Renal pelvis (tissue), 4 donors: ENCODE data around the gene DHRS4. TPM values are rescaled to one million over a fixed set of nuclear protein-coding genes. Genes with fewer than 3 reads are reported as not detected.
"Not testable (repeated sequence)": the region's sequence is repeated elsewhere in the genome, so short reads cannot be mapped to it uniquely, and the experiment has no call there.

Experiments
- DNase-seq: peaks from one replicate; pipeline ENCODE4 v3.0.0-alpha.2; 2013
- polyA plus RNA-seq, 3 donors: library from polyadenylated mRNA; unstranded; fragments of 120-200 nt; gene quantifications; one replicate each; pipeline ENCODE4 v1.2.1, GENCODE V29; 2013; ENCODE audit not compliant: insufficient read length in 3 of 3

The DHRS4 gene
- polyA plus RNA-seq, 3 donors = 56.3 to 69.2 (median 65.6) TPM

DNA sequence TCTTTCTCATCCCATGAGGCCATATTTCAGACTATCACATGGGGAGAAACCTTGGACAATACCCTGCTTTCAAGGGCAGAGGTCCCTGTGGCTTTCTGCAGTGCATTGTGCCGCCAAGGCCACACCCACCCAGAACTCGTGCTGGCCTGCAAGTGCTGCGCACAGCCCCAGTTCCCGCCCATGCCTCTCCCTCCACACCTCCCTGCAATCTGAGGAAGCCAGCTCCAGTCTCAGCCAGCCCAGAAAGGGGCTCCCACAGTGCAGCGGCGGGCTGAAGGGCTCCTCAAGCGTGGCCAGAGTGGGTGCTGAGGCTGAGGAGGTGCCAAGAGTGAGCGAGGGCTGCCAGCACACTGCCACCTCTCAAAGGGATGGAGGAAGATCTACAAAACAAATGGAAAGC lies 19.6 kb downstream of the DHRS4 start:
- not testable (repeated sequence) for DNase-seq

GRCh38 chr14:23974041-23974440 lies 20.5 kb downstream of the DHRS4 start:
- not testable (repeated sequence) for DNase-seq

- DNase-seq = not testable (repeated sequence)
Observed at GRCh38 chr14:23977208-23977607, 23.6 kb downstream of the DHRS4 start.

- not testable (repeated sequence) for DNase-seq
Observed at GRCh38 chr14:23981951-23982813, 28.6 kb downstream of the DHRS4 start.

DNA sequence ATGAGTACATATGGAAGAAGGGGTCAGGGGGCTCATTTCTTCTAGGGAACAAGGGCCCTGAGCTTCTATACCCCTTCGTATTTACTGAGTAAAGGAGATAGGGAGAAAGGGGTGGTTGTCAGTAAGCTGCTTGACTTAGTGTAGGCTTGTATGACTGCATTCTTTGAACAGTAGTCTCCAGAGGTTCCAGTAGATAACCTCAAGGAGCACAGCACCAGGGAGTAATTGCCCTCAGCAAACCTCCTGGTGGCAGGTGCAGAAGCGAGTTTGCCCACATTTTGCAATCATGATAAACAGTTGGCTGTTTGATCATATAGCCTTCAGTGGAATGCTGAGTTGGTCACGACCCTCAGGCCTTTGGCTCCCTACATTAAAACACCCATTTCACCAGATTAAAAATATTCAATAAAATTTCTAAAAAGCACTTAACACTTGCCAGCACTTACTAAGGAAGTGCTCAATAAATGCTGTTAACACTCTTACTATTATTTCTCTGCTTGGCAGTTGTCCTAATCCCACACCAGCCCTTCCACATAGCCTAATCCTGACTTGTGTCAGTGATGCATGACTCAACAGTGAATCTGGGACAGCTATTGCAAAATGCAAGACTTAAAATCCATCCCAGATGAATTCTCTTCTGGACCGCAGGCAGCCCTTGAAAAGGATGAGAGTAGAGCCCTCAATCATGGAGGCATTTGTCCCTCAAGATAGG lies 31.5 kb downstream of the DHRS4 start:
- DNase-seq = no peak

DNA sequence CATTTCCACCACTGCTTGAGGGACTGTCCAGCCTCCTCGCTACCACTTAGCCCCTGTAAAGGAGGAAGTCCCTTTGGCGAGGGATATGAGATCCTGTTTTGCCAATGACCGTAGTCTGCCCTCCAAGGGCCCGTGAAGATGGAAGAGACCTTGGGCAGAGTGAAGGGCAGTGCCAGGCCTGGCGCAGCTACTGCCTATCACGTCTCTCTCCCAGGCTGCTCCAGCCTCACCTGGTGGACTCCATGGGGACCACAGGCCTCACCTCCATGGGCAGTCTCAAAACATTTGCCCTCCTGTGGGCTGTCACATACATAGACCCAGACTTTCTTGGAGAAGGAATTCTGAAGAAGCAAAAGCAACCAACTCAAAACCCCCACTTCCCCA lies 34.6 kb downstream of the DHRS4 start:
- DNase-seq = not testable (repeated sequence)

GRCh38 chr14:23988607-23989363 lies 35.2 kb downstream of the DHRS4 start, which contains the start of gene DHRS4L2:
DHRS4L2 (plus strand) TSS chr14:23988929; CDS start chr14:23988948, 19 bp downstream.
- peak; percentile 80 for DNase-seq

DNA sequence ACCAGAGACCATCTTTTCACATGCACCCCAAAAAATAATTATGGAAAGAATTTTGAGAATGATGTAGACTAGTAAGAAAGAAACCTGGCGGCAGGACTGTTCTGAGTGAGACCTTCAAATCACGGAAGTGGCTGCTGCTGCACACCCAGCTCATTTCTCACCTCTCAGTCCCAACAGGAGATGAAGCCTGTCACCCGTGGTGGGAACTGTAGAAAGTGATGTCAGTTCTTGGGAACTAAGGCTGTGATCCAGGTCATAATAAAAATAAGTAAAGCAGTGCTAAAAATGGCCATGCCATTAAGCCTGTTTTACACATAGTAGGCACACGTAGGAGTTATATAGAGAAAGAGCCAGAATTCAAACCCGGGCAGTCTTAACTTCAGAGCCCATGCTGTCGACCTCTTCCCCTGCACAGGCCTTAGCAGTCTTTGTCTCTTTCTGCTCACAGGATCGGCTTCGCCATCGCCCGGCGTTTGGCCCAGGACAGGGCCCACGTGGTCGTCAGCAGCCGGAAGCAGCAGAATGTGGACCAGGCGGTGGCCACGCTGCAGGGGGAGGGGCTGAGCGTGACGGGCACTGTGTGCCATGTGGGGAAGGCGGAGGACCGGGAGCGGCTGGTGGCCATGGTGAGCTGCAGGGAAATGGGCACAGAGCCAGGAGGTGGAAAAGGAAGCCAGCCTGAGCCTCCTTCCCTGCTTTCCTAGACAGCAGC lies 36.3 kb downstream of the DHRS4 start:
- not testable (repeated sequence) for DNase-seq

GRCh38 chr14:23990961-23991360 lies 37.4 kb downstream of the DHRS4 start:
- DNase-seq = not testable (repeated sequence)

GRCh38 chr14:23993042-23993441 lies 39.5 kb downstream of the DHRS4 start:
- DNase-seq = not testable (repeated sequence)

- DNase-seq = not testable (repeated sequence)
Observed at GRCh38 chr14:23996009-23996408, 42.4 kb downstream of the DHRS4 start.

GRCh38 chr14:23996825-23997224 lies 43.3 kb downstream of the DHRS4 start:
- not testable (repeated sequence) for DNase-seq

GRCh38 chr14:23999640-24000039 lies 46.1 kb downstream of the DHRS4 start:
- DNase-seq = not testable (repeated sequence)

DNA sequence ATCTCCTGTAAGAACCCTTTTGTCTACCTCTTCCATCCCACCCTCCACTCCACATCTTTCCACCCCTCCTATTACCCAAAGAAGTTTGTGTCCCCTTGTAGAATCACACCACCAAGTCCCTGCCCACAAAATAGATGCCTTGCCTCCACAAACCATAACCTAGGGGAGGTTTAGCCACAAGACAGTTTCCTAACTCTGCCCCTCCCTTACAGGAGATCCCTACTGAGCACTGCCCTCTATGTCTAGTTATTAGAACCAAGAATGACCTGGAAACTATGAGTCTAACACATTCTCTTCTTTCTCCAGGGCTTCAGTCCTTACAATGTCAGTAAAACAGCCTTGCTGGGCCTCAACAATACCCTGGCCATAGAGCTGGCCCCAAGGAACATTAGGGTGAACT lies 47.5 kb downstream of the DHRS4 start:
- DNase-seq = not testable (repeated sequence)

DNA sequence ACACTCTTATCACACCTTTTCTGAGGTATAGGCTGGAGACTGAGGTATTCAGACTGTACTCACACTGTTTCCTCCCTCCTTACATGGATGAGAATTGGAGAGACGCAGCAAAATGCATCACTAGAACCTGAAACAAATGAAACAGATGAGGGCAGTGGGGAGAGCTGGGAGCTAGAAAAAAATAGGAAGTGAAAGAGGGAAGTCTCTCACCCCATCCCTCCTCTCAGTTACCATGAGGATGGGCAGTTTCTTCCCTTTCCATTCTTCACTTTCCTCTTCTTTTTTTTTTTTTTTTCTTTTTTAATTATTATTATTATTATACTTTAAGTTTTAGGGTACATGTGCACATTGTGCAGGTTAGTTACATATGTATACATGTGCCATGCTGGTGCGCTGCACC lies 48.1 kb downstream of the DHRS4 start:
- not testable (repeated sequence) for DNase-seq

GRCh38 chr14:24006471-24006816 lies 52.9 kb downstream of the DHRS4 start:
- DNase-seq = not testable (repeated sequence)

DNA sequence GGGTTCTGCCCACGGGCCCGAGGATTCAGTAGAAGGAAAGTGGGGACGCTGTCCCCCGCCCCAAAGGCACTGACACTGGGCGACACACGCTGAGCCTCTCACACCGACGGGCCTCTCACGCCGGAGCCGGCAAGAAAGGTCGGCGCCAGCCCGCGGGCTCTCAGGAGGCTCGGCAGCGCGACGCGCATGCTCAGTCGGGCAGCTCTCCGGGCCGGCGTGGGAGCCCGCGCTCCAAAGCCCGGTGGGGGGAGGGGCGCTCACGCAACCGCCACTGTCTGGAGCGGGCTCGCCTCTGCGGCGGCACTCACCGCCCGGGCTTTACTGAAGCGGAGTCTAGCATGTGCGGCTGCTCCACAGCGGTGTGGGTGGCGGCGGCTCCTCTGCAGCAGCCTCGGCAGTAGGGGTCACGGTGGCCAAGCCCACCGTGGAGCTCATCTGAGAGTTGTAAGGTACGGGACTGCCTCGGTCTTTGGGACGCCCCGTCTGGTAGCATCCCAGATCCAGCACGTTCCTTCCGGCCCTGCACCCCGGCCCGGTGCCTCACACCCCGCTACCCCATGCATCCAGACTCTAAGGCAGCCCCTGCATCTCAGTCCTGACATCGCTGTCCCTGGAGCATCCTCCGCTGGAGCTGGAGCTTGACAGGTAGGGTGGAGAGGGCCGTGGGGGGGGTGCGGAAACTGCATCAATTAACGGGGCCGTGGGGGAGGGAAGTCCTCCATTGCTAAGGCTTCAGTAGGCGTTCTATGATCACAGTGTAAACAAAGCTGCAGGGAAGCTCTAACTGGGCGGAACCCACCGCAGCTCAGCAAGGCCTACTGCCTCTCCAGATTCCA lies 53.5 kb downstream of the DHRS4 start:
- DNase-seq = peak; percentile 42

DNA sequence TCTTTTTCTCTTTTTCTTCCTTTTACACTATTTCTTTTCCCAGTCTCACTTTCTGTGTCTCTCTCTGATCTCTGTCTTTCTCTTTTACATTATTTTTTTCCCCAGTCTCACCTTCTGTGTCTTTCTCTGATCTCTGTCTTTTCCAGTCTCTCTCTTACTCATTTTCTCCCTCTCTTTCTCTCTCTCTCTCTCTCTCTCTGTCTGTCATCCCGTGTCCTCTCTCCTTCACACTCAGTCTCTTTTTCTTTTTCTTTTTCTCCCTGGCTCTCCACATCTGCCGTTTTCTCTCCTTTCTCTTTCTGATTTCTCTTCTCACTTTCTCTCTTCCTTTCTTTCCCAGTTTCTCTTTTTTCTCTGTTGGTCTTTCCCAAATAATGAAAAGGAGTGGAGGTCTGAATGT lies 57.5 kb downstream of the DHRS4 start:
- DNase-seq = no peak

GRCh38 chr14:24012726-24013273 lies 59.2 kb downstream of the DHRS4 start:
- DNase-seq = not testable (repeated sequence)
